Measurements from ENCODE around the gene ELOVL1. TPM values are rescaled to one million over a fixed set of nuclear protein-coding genes. Genes with fewer than 3 reads are reported as not detected.
A peak's percentile ranks its signal among the peaks of the same experiment; 100 is the strongest.

The ELOVL1 gene
- total and polyA plus RNA-seq, 2 of the 13 experiments (the other 11 are each of a cell fraction or from before 2014, with no cell fraction given) = 55.2 to 77.4 TPM

DNA sequence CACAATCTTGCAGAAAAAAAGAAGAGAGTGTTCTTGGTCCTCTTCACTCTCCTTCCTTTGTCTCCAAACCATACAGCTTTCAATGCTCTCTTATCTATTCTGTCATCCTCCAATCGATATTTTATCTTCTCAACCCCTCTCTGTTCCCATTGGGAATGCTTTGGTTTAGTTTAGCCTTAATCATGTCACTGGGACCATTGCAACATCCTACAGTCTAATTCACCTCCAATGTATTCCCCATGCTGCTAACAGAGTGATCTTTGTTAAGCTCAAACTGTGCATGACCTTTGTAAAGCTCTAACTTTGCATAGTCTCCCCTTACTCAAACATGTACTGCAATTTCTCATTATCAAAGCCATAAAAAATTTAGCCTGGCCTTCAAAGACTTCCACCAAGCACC is 27.3 kb downstream of the ELOVL1 start (continued):
- no peak for TF ChIP-seq ZNF138 (CRISPR knock-in tag; IDR thresholded peaks at IDR 0.05; ENCODE audit: low read depth)
- TF ChIP-seq BCL6 (CRISPR knock-in tag; IDR thresholded peaks at IDR 0.05) = 0 out of 2 replicates have a peak, but pooled peaks have one; percentile 44
- TF ChIP-seq ZSCAN21 (CRISPR knock-in tag; IDR thresholded peaks at IDR 0.05; ENCODE audit: borderline replicate concordance) = no peak
- no peak for TF ChIP-seq LCORL (IDR thresholded peaks at IDR 0.05)
- TF ChIP-seq LCORL (CRISPR knock-in tag; IDR thresholded peaks at IDR 0.05) = no peak
- no peak for TF ChIP-seq SATB2 (CRISPR knock-in tag; IDR thresholded peaks at IDR 0.05)
- TF ChIP-seq CAMTA2 (CRISPR knock-in tag; IDR thresholded peaks at IDR 0.05; ENCODE audit: borderline replicate concordance) = no peak
- no peak for TF ChIP-seq ZNF292 (CRISPR knock-in tag; IDR thresholded peaks at IDR 0.05; ENCODE audit: borderline replicate concordance, low read depth)
- TF ChIP-seq SOX5 (CRISPR knock-in tag; IDR thresholded peaks at IDR 0.05; ENCODE audit: borderline replicate concordance) = 0 out of 2 replicates have a peak, but pooled peaks have one; percentile 18
- TF ChIP-seq MAFF (IDR thresholded peaks at IDR 0.05; ENCODE audit: low read depth, low read length) = no peak
- peak; percentile 51; the same call in 1 of the 2 replicates for TF ChIP-seq NCOA2 (CRISPR knock-in tag; IDR thresholded peaks at IDR 0.05)
- TF ChIP-seq ETS1 (CRISPR knock-in tag; IDR thresholded peaks at IDR 0.05) = no peak
- no peak for TF ChIP-seq THYN1 (CRISPR knock-in tag; IDR thresholded peaks at IDR 0.05; ENCODE audit: borderline replicate concordance, low read depth)
- TF ChIP-seq ZNF713 (CRISPR knock-in tag; IDR thresholded peaks at IDR 0.05) = no peak
- no peak for TF ChIP-seq ZNF160 (CRISPR knock-in tag; IDR thresholded peaks at IDR 0.05)
- TF ChIP-seq ZUFSP (CRISPR knock-in tag; IDR thresholded peaks at IDR 0.05; ENCODE audit: borderline replicate concordance) = no peak
- TF ChIP-seq TFAP4 (IDR thresholded peaks at IDR 0.05; ENCODE audit: borderline replicate concordance, low read depth) = no peak
- TF ChIP-seq, protein P1, sequence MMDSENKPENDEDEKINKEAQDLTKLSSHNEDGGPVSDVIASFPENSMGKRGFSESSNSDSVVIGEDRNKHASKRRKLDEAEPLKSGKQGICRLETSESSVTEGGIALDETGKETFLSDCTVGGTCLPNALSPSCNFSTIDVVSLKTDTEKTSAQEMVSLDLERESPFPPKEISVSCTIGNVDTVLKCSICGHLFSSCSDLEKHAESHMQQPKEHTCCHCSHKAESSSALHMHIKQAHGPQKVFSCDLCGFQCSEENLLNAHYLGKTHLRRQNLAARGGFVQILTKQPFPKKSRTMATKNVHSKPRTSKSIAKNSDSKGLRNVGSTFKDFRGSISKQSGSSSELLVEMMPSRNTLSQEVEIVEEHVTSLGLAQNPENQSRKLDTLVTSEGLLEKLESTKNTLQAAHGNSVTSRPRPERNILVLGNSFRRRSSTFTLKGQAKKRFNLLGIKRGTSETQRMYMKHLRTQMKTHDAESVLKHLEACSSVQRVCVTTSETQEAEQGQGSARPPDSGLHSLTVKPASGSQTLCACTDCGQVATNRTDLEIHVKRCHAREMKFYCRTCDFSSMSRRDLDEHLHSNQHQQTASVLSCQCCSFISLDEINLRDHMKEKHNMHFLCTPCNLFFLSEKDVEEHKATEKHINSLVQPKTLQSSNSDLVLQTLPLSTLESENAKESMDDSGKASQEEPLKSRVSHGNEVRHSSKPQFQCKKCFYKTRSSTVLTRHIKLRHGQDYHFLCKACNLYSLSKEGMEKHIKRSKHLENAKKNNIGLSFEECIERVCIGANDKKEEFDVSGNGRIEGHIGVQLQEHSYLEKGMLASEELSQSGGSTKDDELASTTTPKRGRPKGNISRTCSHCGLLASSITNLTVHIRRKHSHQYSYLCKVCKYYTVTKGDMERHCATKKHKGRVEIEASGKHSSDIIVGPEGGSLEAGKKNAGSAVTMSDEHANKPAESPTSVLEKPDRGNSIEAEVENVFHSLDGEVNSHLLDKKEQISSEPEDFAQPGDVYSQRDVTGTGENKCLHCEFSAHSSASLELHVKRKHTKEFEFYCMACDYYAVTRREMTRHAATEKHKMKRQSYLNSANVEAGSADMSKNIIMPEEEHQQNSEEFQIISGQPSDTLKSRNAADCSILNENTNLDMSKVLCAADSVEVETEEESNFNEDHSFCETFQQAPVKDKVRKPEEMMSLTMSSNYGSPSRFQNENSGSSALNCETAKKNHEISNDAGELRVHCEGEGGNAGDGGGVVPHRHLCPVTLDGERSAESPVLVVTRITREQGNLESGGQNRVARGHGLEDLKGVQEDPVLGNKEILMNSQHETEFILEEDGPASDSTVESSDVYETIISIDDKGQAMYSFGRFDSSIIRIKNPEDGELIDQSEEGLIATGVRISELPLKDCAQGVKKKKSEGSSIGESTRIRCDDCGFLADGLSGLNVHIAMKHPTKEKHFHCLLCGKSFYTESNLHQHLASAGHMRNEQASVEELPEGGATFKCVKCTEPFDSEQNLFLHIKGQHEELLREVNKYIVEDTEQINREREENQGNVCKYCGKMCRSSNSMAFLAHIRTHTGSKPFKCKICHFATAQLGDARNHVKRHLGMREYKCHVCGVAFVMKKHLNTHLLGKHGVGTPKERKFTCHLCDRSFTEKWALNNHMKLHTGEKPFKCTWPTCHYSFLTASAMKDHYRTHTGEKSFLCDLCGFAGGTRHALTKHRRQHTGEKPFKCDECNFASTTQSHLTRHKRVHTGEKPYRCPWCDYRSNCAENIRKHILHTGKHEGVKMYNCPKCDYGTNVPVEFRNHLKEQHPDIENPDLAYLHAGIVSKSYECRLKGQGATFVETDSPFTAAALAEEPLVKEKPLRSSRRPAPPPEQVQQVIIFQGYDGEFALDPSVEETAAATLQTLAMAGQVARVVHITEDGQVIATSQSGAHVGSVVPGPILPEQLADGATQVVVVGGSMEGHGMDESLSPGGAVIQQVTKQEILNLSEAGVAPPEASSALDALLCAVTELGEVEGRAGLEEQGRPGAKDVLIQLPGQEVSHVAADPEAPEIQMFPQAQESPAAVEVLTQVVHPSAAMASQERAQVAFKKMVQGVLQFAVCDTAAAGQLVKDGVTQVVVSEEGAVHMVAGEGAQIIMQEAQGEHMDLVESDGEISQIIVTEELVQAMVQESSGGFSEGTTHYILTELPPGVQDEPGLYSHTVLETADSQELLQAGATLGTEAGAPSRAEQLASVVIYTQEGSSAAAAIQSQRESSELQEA (CRISPR knock-in tag; IDR thresholded peaks at IDR 0.05; ENCODE audit: not compliant biosample characterization) = no peak
- TF ChIP-seq ZNF878 (CRISPR knock-in tag; IDR thresholded peaks at IDR 0.05) = no peak
- no peak for TF ChIP-seq CHD2 (IDR thresholded peaks at IDR 0.05; ENCODE audit: low read depth, low read length)
